Posterior vena cava (tissue), 2 donors: ENCODE measurements around the gene COPE. TPM values are rescaled to one million over a fixed set of nuclear protein-coding genes. Genes with fewer than 3 reads are reported as not detected.
"Not testable (repeated sequence)": the region's sequence is repeated elsewhere in the genome, so short reads cannot be mapped to it uniquely, and the experiment has no call there.

Experiments
- DNase-seq: peaks from one replicate; pipeline ENCODE4 v3.0.0-alpha.2; 2020; ENCODE audit warnings: low spot score
- intact Hi-C, 2 donors: fragments of 100-400 bp; cut with DNase I; formaldehyde crosslinking; loops; one replicate each; pipeline versions ENCODE4 v1.14.1 to v1.14.2; 2022 to 2023
- total RNA-seq, 2 donors: library from RNA; stranded (reverse); fragmentation: NEBNext Ultra II Directional; extraction: Animal tissue kit (Norgen Biotek cat#: 25700); gene quantifications; one replicate each; pipeline ENCODE4 v1.2.1, GENCODE V29; 2021
- donor health status: DM: yes; HTN: yes; CAD: no.
- donor health status: DM: yes; HTN: yes; CAD: no.

COPE gene
- total RNA-seq, 2 donors from 2014 or later, result 139 to 141 TPM

- DNase-seq, result no peak
- intact Hi-C loops, result no loop called here
Observed at GRCh38 chr19:18942692-18943091, 23.5 kb upstream of the COPE start.

GRCh38 chr19:18941628-18942354, 22.6 kb upstream of the COPE start:
- intact Hi-C loops, result no loop called here
- DNase-seq, result no peak

GRCh38 chr19:18940769-18941627, 21.8 kb upstream of the COPE start, which contains the start of gene HOMER3:
Gene HOMER3, minus strand, starts transcription at chr19:18941217. Its CDS starts 2,235 bp downstream, at chr19:18938982.
- intact Hi-C loops, result no loop called here
- DNase-seq, result peak; percentile 93

- peak; percentile 90 for DNase-seq
- intact Hi-C loops, result no loop called here
Observed at GRCh38 chr19:18939922-18940768, 21.0 kb upstream of the COPE start.

GRCh38 chr19:18939163-18939562, 20.0 kb upstream of the COPE start:
- no peak for DNase-seq
- intact Hi-C loops, result no loop called here

- DNase-seq, result peak; percentile 58
- intact Hi-C loops, result no loop called here
Observed at GRCh38 chr19:18933297-18933696, 14.1 kb upstream of the COPE start.

GRCh38 chr19:18932216-18932841, 13.1 kb upstream of the COPE start:
- intact Hi-C loops, result no loop called here
- peak; percentile 96 for DNase-seq

GRCh38 chr19:18931316-18932162, 12.4 kb upstream of the COPE start:
- intact Hi-C loops, result no loop called here
- DNase-seq, result peak; percentile 75

- DNase-seq, result peak; percentile 76
- intact Hi-C loops, result no loop called here
Observed at GRCh38 chr19:18929311-18929710, 10.1 kb upstream of the COPE start.

- intact Hi-C loops, result no loop called here
- peak; percentile 81 for DNase-seq
Observed at GRCh38 chr19:18928018-18928805, 9.0 kb upstream of the COPE start.

GRCh38 chr19:18924684-18925213, 5.6 kb upstream of the COPE start:
- DNase-seq, result peak; percentile 64
- intact Hi-C loops, result no loop called here

- intact Hi-C loops, result no loop called here
- DNase-seq, result peak; percentile 79
Observed at GRCh38 chr19:18922228-18922985, 3.2 kb upstream of the COPE start.

- intact Hi-C loops, result no loop called here
- DNase-seq, result peak; percentile 78
Observed at GRCh38 chr19:18921593-18921992, 2.4 kb upstream of the COPE start.

GRCh38 chr19:18920400-18920799, 1.2 kb upstream of the COPE start:
- no peak for DNase-seq
- intact Hi-C loops, result no loop called here

GRCh38 chr19:18919900-18920214, 670 bp upstream of the COPE start:
- no peak for DNase-seq
- intact Hi-C loops, result no loop called here

- DNase-seq, intact Hi-C loops: not testable (repeated sequence)
Observed at GRCh38 chr19:18917593-18917992, 1.6 kb downstream of the COPE start.

GRCh38 chr19:18915639-18916038, 3.5 kb downstream of the COPE start:
- peak; percentile 80 for DNase-seq
- intact Hi-C loops, result no loop called here
